SU-DHL-6 (cell line): ENCODE measurements around the gene NRP1.

Experiments
- H2AFZ ChIP-seq: fragments of 200-600 bp; sonication (generic); 2 replicates; pipeline ENCODE4 v1.6.1; 2014; ENCODE audit warnings: low read depth, mild to moderate bottlenecking, moderate library complexity, mixed read lengths, antibody characterized with exemption, low read length; ENCODE audit not compliant: severe bottlenecking
- H3F3A ChIP-seq: fragments of 200-600 bp; shearing (Covaris generic); 2 replicates; pipeline ENCODE4 v1.6.0; 2016; ENCODE audit warnings: antibody characterized with exemption, mild to moderate bottlenecking; ENCODE audit not compliant: insufficient read depth
- H3K27ac ChIP-seq: fragments of 200-600 bp; sonication (generic); 2 replicates; pipeline ENCODE4 v1.5.1; 2016; ENCODE audit warnings: low read depth, mild to moderate bottlenecking, low read length, moderate library complexity, mixed read lengths
- H3K27me3 ChIP-seq: fragments of 200-600 bp; sonication (generic), shearing (Covaris generic); 2 replicates; pipeline ENCODE4 v1.6.0; 2014; ENCODE audit warnings: mild to moderate bottlenecking, low read length
- H3K36me3 ChIP-seq: fragments of 200-600 bp; sonication (generic); 2 replicates; pipeline ENCODE4 v1.6.1; 2014; ENCODE audit warnings: mild to moderate bottlenecking, low read length, mixed read lengths
- H3K4me2 ChIP-seq: fragments of 300-600, 200-600 bp; shearing (Covaris generic), sonication (generic); 2 replicates; pipeline ENCODE4 v1.6.0; 2014; ENCODE audit warnings: low read length, low read depth, mild to moderate bottlenecking; ENCODE audit not compliant: poor library complexity, severe bottlenecking
- H3K4me3 ChIP-seq: fragments of 200-600 bp; sonication (generic); 2 replicates; pipeline ENCODE4 v1.5.1; 2014; ENCODE audit warnings: antibody characterized with exemption, low read length, mild to moderate bottlenecking, mixed read lengths; ENCODE audit not compliant: insufficient read depth, poor library complexity, severe bottlenecking
- H3K79me2 ChIP-seq: fragments of 200-600 bp; sonication (generic); 2 replicates; pipeline ENCODE4 v1.6.1; 2014; ENCODE audit warnings: mild to moderate bottlenecking, low read length, moderate library complexity; ENCODE audit not compliant: insufficient read depth
- H3K9ac ChIP-seq: fragments of 200-600 bp; sonication (generic); 2 replicates; pipeline ENCODE4 v1.7.0; 2014; ENCODE audit warnings: mild to moderate bottlenecking, low read length
- H3K9me2 ChIP-seq: fragments of 200-600 bp; sonication (generic); replicated peaks from 2 replicates; pipeline ENCODE4 v1.6.1; 2014; ENCODE audit warnings: low read length; ENCODE audit not compliant: insufficient read depth
- H3K9me3 ChIP-seq: fragments of 200-600 bp; sonication (generic); 2 replicates; pipeline ENCODE4 v1.6.1; 2014; ENCODE audit warnings: low read length, mixed read lengths; ENCODE audit not compliant: insufficient read depth
- H4K20me1 ChIP-seq: fragments of 200-600 bp; sonication (generic); 2 replicates; pipeline ENCODE4 v1.6.1; 2014; ENCODE audit warnings: low read depth, mild to moderate bottlenecking, antibody characterized with exemption, low read length, moderate library complexity, mixed read lengths
- CTCF ChIP-seq: fragments of 200-600 bp; sonication (generic); IDR thresholded peaks from one replicate; pipeline ENCODE4 v1.5.1; 2017; ENCODE audit warnings: antibody characterized with exemption, mild to moderate bottlenecking, low read length, moderate library complexity; ENCODE audit not compliant: insufficient read depth, poor library complexity, severe bottlenecking
- EZH2phosphoT487 ChIP-seq: fragments of 200-600 bp; sonication (generic), shearing (Covaris generic); conservative IDR thresholded peaks from 2 replicates; pipeline ENCODE4 v1.6.1; 2018; ENCODE audit warnings: mild to moderate bottlenecking, antibody characterized with exemption, low read length, moderate library complexity, mixed read lengths

Gene NRP1

DNA sequence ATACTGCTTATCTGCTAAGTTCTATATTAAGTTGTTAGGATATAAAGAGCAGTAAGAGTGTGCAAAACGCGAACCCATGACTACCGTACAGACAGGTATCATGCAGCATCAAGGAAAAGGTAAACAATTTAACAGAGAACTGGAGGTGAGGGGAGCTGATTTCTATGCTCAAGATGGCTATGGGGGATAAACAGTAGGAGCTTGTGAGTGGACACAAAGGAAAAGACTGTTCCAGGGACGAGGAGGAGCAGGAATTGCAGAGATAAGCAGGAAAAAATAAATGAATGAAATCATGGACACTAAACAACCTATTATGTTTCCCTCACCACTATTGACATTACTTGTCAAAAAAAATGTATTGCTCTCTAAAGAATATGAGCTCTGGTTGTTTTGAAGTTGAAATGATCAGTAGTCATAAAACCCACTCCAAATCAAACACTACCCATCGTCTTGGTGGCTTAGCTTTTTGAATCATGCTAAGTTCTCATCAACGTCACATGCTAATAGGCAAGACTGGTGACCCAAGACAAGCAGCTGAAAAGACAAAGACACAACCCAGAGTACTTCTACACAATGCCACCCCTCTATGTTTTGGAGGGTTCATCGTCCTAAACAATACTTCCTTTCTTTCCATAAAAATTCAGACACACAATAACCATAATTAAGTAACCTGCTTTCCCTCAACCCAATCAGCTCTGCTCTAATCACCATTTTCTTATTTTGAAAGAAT is 102.7 kb downstream of the NRP1 start:
- Histone ChIP-seq H4K20me1 (no peaks in the 10 kb centered on the region), H3K9ac (no peak overlapping the region), H3K4me3 (no peak overlapping the region), H3K9me3 (no peaks in the 10 kb centered on the region; the same call in 1 of the 2 replicates), H3K9me2 (no peaks in the 10 kb centered on the region), H3K36me3 (no peaks in the 10 kb centered on the region), H3K4me2 (no peak overlapping the region), H3F3A (no peaks in the 10 kb centered on the region), H3K27ac (no peak overlapping the region), H3K27me3 (no peaks in the 10 kb centered on the region), H2AFZ (no peak overlapping the region), H3K79me2 (no peaks in the 10 kb centered on the region)
- no peak for TF ChIP-seq CTCF
- no peak for TF ChIP-seq EZH2phosphoT487

DNA sequence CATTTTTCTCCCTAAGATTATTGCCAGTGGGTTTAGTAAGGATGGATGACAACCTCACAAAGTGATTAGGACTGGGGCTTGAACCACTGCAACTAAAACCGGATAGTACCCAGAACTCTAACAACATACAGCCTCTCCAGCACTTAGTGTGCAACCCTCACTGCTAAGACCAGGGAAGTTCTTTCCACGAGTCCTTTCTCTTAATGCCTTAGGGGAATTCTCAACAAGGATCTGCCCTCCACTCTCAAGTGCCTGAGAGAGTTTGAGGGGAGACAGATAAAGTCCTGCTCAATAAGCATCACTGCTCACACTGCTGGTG is 104.6 kb downstream of the NRP1 start:
- H3K9me2 ChIP-seq, result no peaks in the 10 kb centered on the region
- no peaks in the 10 kb centered on the region for H3K27me3 ChIP-seq
- no peak overlapping the region for H3K27ac ChIP-seq
- H3K9me3 ChIP-seq, result no peaks in the 10 kb centered on the region
- no peaks in the 10 kb centered on the region for H3K79me2 ChIP-seq
- H3K4me2 ChIP-seq, result no peak overlapping the region
- H3K9ac ChIP-seq, result no peak overlapping the region
- no peaks in the 10 kb centered on the region for H3F3A ChIP-seq
- H3K4me3 ChIP-seq, result no peak overlapping the region
- H4K20me1 ChIP-seq, result no peaks in the 10 kb centered on the region
- no peaks in the 10 kb centered on the region for H3K36me3 ChIP-seq
- TF ChIP-seq CTCF, result no peak
- TF ChIP-seq EZH2phosphoT487, result no peak
- no peak overlapping the region for H2AFZ ChIP-seq

GRCh38 chr10:33229252-33229948 is 105.1 kb downstream of the NRP1 start:
- H3K9ac ChIP-seq, result no peak overlapping the region
- no peaks in the 10 kb centered on the region for H3K27me3 ChIP-seq
- H3K9me3 ChIP-seq, result no peaks in the 10 kb centered on the region
- no peak overlapping the region for H3K4me2 ChIP-seq
- H3F3A ChIP-seq, result no peaks in the 10 kb centered on the region
- H3K27ac ChIP-seq, result no peak overlapping the region
- no peaks in the 10 kb centered on the region for H3K79me2 ChIP-seq
- no peaks in the 10 kb centered on the region for H3K9me2 ChIP-seq
- TF ChIP-seq CTCF, result no peak
- H2AFZ ChIP-seq, result no peak overlapping the region
- no peaks in the 10 kb centered on the region for H4K20me1 ChIP-seq
- H3K4me3 ChIP-seq, result no peak overlapping the region
- H3K36me3 ChIP-seq, result no peaks in the 10 kb centered on the region
